HUES6 (cell line): ENCODE measurements around the gene XPNPEP1.

Experiments
- H3K27ac ChIP-seq: 2 replicates; pipeline ENCODE4 v1.7.0; 2013; ENCODE audit warnings: low read depth, mild to moderate bottlenecking, low read length, inconsistent platforms
- H3K27me3 ChIP-seq: 2 replicates; pipeline ENCODE4 v1.6.1; 2013; ENCODE audit warnings: low read length; ENCODE audit not compliant: control insufficient read depth, insufficient read depth
- H3K36me3 ChIP-seq: 2 replicates; pipeline ENCODE4 v1.6.1; 2013; ENCODE audit warnings: low read length; ENCODE audit not compliant: control insufficient read depth, insufficient read depth
- H3K4me1 ChIP-seq: 2 replicates; pipeline ENCODE4 v1.6.1; 2013; ENCODE audit warnings: low read length; ENCODE audit not compliant: control insufficient read depth, insufficient read depth
- H3K4me3 ChIP-seq: 2 replicates; pipeline ENCODE4 v1.5.1; 2013; ENCODE audit warnings: low read depth, low read length
- H3K9ac ChIP-seq: one replicate; pipeline ENCODE4 v1.6.1; 2013; ENCODE audit warnings: mild to moderate bottlenecking, low read length
- H3K9me3 ChIP-seq: 2 replicates; pipeline ENCODE4 v1.6.1; 2013; ENCODE audit warnings: low read depth, low read length; ENCODE audit not compliant: control insufficient read depth, insufficient read depth

The XPNPEP1 gene

DNA sequence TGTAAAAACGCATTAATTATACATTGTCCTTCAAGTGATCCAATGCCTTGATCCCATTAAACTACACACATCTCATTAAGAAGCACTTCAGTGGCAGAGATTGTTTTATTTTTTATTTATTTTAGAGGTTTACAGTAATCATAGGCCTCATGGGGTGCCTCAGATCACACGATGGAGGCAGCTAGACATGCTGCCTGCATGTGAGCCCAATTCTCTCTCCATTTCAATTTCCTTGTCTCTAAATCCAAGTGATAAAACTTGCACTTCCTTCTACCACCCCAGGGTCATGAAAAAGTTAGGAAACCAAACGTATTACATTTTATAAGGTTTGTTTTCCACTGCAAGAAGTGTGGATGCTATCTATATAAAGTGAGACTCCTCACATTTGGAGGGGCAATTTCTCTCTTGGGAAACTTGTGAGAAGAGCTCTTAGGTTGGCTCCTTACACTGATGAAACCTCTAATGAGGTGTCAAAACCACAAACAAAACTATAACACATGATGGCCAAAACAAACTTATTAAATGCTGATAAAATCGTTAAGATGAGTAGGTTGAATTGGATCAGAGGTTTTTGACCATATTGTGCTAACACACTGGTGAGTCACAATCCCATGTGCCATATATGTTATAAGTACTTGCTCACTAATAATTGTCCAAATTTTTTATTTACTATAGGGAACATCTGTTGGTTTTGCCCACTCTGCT lies 22.3 kb upstream of the XPNPEP1 start:
- H3K4me3 ChIP-seq, result no peak overlapping the region
- peaks cover 8% of the 10 kb centered on the region; the same call in 1 of the 2 replicates for H3K4me1 ChIP-seq
- no peaks in the 10 kb centered on the region for H3K9me3 ChIP-seq
- H3K27me3 ChIP-seq, result no peaks in the 10 kb centered on the region
- no peaks in the 10 kb centered on the region for H3K36me3 ChIP-seq
- H3K9ac ChIP-seq, result no peak overlapping the region
- H3K27ac ChIP-seq, result no peak overlapping the region

DNA sequence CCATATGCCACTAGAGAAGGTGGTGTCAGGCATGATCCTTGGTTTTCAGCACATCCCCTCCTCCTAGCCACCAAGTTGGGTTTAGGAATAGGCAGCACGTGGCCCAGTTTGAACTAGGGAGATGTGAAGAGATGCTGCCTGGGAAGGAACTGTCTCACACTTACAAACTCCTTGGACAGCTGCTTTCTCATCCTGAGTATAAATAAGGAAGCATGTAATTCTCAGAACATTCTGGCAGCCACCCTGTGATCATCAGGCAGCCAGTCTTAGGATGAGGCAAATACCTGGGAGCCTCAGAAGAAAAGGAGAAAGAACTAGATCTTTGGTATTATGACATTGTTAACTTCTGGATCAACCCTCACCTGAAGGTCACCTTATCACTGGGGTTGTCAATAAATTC lies 21.3 kb upstream of the XPNPEP1 start:
- Histone ChIP-seq H3K36me3 (no peaks in the 10 kb centered on the region), H3K4me3 (no peak overlapping the region), H3K9me3 (no peaks in the 10 kb centered on the region), H3K9ac (no peak overlapping the region), H3K27ac (no peak overlapping the region), H3K27me3 (no peaks in the 10 kb centered on the region), H3K4me1 (peaks cover 8% of the 10 kb centered on the region; the same call in 1 of the 2 replicates)

DNA sequence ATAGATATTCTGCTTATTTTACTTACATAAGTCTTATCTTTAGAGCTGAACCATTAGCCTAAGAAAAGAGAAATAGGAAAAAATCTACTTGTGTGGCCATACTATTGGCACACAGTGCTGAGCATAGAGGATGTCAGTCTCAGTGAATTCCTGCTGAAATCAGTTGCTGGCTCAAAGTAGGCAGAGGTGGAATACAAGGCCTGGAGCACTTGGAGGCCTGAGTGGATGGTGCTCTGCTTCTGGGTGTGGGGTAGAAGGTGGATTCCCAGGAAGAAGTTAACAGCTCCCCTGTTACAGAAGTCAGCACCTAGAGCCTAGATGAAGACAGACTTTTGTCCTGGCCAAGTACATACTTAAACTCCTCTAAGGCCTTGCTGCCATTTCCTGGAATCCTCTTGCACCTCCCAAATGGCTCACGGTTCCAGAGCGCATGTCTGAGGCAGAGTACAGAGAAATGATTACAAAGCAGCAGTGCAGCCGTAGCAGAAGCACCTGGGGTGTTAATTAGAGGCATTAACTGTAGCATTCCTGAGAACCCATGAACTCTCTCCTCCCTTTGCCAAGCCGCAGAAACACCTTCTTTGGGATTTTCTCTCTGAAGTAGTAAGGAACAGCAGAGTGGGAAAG lies 18.0 kb upstream of the XPNPEP1 start:
- H3K9ac ChIP-seq, result no peak overlapping the region
- peaks cover 8% of the 10 kb centered on the region; the same call in 1 of the 2 replicates for H3K4me1 ChIP-seq
- H3K27ac ChIP-seq, result no peak overlapping the region
- H3K36me3 ChIP-seq, result no peaks in the 10 kb centered on the region
- H3K9me3 ChIP-seq, result no peaks in the 10 kb centered on the region
- H3K27me3 ChIP-seq, result no peaks in the 10 kb centered on the region
- no peak overlapping the region for H3K4me3 ChIP-seq

DNA sequence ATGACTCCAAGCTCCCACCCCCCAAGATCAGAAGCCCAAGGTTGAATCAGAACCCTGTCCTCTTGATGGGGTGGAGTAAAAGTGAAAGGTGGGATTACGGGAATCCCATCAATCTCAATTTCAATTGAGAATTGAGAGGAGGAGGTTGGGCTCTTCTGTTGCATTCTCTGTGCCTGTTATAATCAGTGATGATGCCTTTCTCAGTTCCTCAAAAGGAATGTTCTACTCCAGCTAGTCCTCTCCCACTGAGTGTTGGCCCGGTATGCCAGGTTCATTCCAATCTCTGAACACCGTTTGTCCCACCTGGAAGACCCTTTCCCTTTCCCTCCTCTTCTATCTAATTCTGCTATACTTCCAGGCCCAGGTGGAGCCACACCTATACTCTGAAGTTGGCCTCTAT lies 17.2 kb upstream of the XPNPEP1 start:
- H3K36me3 ChIP-seq, result no peaks in the 10 kb centered on the region
- no peak overlapping the region for H3K9ac ChIP-seq
- H3K27me3 ChIP-seq, result no peaks in the 10 kb centered on the region
- no peak overlapping the region for H3K27ac ChIP-seq
- no peaks in the 10 kb centered on the region for H3K9me3 ChIP-seq
- H3K4me3 ChIP-seq, result no peak overlapping the region
- peaks cover 14% of the 10 kb centered on the region for H3K4me1 ChIP-seq

DNA sequence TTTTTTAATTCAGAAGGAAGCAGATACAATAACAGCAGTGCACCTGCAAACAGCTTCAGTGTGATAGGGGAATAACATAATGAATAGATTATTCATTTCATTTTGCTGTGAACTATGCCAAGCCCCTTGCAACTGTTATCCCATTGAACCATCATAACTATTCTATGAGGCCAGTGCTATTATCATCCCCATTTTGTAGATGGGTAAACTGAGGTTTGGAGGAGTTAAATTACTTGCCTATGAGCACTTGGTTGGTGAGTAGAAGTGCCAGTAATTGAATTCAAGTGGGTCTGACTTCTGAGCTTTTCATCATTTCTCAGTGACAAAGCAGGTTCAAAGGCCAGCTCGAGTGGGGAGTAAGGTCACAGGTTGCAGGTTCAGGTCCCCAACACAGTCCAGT lies 16.8 kb upstream of the XPNPEP1 start:
- no peak overlapping the region for H3K27ac ChIP-seq
- H3K4me3 ChIP-seq, result no peak overlapping the region
- H3K27me3 ChIP-seq, result no peaks in the 10 kb centered on the region
- peaks cover 18% of the 10 kb centered on the region for H3K4me1 ChIP-seq
- H3K9me3 ChIP-seq, result no peaks in the 10 kb centered on the region
- H3K9ac ChIP-seq, result no peak overlapping the region
- H3K36me3 ChIP-seq, result no peaks in the 10 kb centered on the region

DNA sequence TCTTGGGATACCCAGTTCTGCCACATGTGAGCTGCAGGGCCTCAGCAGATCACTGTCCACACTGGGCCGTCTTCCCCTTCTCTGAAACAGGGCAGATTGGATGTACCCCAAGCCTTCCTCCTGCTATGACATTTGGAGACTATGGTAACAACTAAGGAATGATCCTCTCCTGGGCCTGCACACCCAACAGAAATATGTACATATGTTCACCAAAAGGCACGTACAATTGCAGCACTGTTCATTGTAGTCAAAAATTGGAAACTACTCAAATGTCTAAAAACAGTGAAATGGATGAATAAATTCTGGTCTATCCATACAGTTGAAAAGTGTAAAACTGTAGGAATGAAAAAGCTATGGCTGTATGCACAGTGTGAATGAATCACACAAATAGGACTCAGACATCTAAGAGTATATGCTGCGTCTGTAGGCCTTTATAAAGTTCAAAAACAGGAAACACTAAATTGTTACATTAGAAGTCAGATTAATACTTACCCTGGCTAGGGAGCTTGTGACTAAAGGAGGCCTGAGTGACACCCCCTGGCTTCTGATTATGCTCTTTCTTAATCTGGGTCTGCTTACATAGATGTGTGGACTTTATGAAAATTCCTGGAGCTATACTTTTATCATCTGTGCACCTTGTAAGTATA lies 16.1 kb upstream of the XPNPEP1 start:
- no peak overlapping the region for H3K4me3 ChIP-seq
- H3K27ac ChIP-seq, result no peak overlapping the region
- no peaks in the 10 kb centered on the region for H3K9me3 ChIP-seq
- H3K36me3 ChIP-seq, result no peaks in the 10 kb centered on the region
- H3K27me3 ChIP-seq, result no peaks in the 10 kb centered on the region
- H3K9ac ChIP-seq, result no peak overlapping the region
- H3K4me1 ChIP-seq, result peaks cover 25% of the 10 kb centered on the region

DNA sequence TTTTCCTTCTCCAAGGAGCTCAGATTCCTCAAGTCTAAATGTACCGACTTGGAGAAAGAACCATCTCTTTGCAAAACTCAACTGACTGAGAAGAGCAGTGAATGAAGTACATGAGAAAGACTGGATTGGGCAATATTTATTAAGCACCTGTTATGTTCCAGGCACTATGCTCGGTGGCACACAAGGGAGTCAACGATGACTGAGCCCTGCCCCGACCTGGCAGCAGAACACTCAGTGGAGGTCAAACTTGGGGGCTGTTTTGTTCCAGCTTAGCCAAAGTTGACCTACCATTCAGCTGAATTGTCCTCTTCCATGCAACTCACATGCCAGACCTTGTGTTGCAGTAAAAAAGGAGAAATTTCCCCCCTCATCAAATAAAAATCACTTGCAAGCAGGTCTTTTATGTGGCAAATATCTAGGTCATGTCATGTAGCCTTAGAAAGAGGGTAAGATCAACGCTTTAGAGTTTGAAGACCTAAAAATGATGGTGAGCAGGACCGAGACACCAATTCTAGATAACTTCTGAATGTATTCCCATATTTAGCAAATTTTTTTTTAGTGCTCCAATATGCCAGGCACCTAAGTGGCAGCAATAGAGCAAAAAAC lies 14.3 kb upstream of the XPNPEP1 start:
- no peak overlapping the region for H3K4me3 ChIP-seq
- H3K27me3 ChIP-seq, result no peaks in the 10 kb centered on the region
- no peak overlapping the region for H3K27ac ChIP-seq
- no peaks in the 10 kb centered on the region for H3K36me3 ChIP-seq
- H3K9ac ChIP-seq, result no peak overlapping the region
- no peaks in the 10 kb centered on the region for H3K9me3 ChIP-seq
- H3K4me1 ChIP-seq, result peaks cover 36% of the 10 kb centered on the region

DNA sequence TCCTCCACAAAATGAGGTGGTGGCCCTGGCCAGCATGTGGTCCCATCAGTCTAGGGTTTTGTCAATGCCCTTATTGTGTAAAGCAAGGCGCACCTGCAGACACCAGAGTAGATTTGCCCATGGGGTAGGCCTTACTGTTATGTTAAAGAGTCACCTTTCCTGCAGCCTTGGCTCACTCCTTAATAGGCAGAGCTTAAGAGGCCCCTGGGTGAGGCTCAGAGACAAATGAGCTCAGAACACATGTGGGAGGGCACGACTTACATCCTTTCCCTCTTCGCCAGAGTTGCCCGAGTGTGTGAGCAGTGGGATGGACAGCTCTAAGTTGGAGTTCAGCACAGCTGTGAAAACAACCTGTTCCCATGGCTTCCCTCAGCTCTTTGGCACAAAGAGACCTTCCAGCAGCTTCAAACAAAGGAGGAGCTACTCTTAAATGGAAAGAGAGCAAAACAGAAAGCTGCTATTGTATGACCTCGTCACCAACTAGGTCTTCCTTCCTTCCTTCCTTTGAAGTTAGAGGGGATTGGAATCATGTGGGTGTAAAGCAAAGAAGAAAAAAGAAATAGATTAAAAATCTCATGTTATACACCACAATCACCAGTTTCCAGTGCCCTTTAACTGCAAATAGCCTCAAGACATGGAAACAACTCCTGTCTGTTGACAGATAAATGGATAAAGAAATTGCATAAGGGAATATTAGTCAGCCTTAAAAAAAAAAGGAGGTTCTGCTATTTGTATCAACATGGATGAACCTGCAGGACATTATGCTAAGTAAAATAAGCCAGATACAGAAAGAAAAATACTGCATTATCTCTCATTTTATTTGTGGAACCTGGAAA lies 11.9 kb upstream of the XPNPEP1 start:
- peak overlapping the region; percentile 80 for H3K27ac ChIP-seq
- peak overlapping the region; percentile 9 for H3K9ac ChIP-seq
- no peaks in the 10 kb centered on the region for H3K27me3 ChIP-seq
- H3K9me3 ChIP-seq, result no peaks in the 10 kb centered on the region
- peak overlapping the region; percentile 29; the same call in 1 of the 2 replicates for H3K4me3 ChIP-seq
- H3K36me3 ChIP-seq, result no peaks in the 10 kb centered on the region
- H3K4me1 ChIP-seq, result peaks cover 32% of the 10 kb centered on the region

DNA sequence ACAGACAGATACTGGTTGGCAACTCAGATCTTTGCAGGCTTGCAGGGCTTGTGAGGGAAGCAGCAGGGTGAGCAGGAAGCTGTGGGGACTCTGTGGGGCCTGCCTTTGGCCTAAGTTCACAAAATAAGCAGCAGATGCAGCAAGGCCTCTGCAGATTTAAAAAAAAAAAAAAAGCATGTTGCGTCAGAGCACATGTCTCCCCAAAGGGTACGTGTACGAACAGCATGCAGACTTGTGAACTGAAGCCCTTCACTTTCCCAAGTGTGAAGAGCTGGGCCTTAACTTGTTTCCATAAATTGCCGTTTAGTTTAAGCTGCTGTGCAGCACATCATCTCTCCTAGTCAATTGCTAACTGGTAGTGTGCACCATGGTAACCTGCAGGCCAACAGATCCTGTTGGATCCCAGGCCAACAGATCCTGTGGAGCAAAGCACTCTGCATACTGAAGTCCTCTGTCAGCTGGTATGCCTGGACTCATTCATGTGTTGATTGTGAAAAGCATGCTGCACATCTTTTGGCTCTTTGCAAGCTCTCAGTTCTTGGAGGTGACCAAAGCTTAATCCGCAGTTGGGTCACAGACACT lies 10.8 kb upstream of the XPNPEP1 start:
- Histone ChIP-seq H3K36me3 (no peaks in the 10 kb centered on the region), H3K4me1 (peaks cover 32% of the 10 kb centered on the region), H3K27me3 (no peaks in the 10 kb centered on the region), H3K9ac (peak overlapping the region; percentile 9), H3K9me3 (no peaks in the 10 kb centered on the region), H3K4me3 (peak overlapping the region; percentile 29; the same call in 1 of the 2 replicates), H3K27ac (peak overlapping the region; percentile 80)

DNA sequence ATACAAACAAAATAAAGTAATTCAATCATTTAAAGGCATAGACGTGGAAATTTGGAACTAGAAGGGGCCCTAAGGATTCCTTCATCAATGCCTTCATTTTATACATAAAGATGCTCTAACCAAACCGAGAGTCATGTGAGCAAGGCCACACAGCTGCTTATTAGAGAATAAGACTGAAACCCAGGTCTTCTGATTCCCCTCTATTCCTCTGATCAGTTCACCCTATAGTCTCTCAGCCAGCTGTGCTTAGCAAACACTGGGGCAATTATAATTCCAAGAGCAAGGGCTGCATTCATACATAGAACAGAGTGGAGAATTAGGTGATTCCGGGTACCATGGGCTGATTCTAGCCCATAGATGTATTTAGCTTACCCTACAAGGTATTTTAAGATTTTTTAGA lies 9.7 kb upstream of the XPNPEP1 start:
- Histone ChIP-seq H3K27ac (no peak overlapping the region), H3K4me3 (no peak overlapping the region), H3K9ac (no peak overlapping the region), H3K4me1 (peaks cover 32% of the 10 kb centered on the region), H3K9me3 (no peaks in the 10 kb centered on the region), H3K27me3 (no peaks in the 10 kb centered on the region), H3K36me3 (no peaks in the 10 kb centered on the region)
